Fibroblast of lung (primary cell): ENCODE data around the gene SPACA7. TPM values are rescaled to one million over a fixed set of nuclear protein-coding genes. Genes with fewer than 3 reads are reported as not detected.

Source experiments
- DNase-seq, 2 donors: peaks; one replicate each; pipeline versions ENCODE4 v3.0.0 to v3.0.0-alpha.2; 2010; ENCODE audit warnings: low read depth in 2 of 2
- H2AFZ ChIP-seq: 2 replicates; pipeline ENCODE4 v1.5.1; 2012; ENCODE audit warnings: low read length, control low read depth, inconsistent platforms
- H3K27ac ChIP-seq: 2 replicates; pipeline ENCODE4 v1.5.1; 2011; ENCODE audit warnings: low read length, control low read depth; ENCODE audit not compliant: insufficient read depth
- H3K27me3 ChIP-seq: 2 replicates; pipeline ENCODE4 v1.5.1; 2011; ENCODE audit warnings: mild to moderate bottlenecking, low read length; ENCODE audit not compliant: control insufficient read depth, insufficient read depth
- H3K36me3 ChIP-seq: 2 replicates; pipeline ENCODE4 v1.5.1; 2011; ENCODE audit warnings: low read length; ENCODE audit not compliant: control insufficient read depth, insufficient read depth
- H3K4me1 ChIP-seq: 2 replicates; pipeline ENCODE4 v1.5.1; 2011; ENCODE audit warnings: low read length; ENCODE audit not compliant: control insufficient read depth, insufficient read depth; ENCODE audit errors: extremely low read depth
- H3K4me2 ChIP-seq: 2 replicates; pipeline ENCODE4 v1.5.1; 2011; ENCODE audit warnings: low read length, control low read depth; ENCODE audit not compliant: insufficient read depth; ENCODE audit errors: extremely low read depth
- H3K4me3 ChIP-seq, 4 experiments: fragments of 200-600 bp in 1 of 4; sonication (generic) in 1 of 4; replicated peaks in 1 of 4; 2 replicates each; pipeline ENCODE4 v1.5.1; 2011 to 2016; ENCODE audit warnings: low read length in 4 of 4, low read depth in 3 of 4, mild to moderate bottlenecking in 3 of 4, control low read depth in 2 of 4, inconsistent platforms in 1 of 4, mixed read lengths in 1 of 4; ENCODE audit not compliant: insufficient read depth in 1 of 4; ENCODE audit errors: control extremely low read depth in 1 of 4
- H3K79me2 ChIP-seq: 2 replicates; pipeline ENCODE4 v1.5.1; 2012; ENCODE audit warnings: mild to moderate bottlenecking, low read length, inconsistent platforms; ENCODE audit not compliant: control insufficient read depth, insufficient read depth
- H3K9ac ChIP-seq: 2 replicates; pipeline ENCODE4 v1.5.1; 2011; ENCODE audit warnings: mild to moderate bottlenecking, low read length, control low read depth; ENCODE audit not compliant: insufficient read depth
- H3K9me3 ChIP-seq: 2 replicates; pipeline ENCODE4 v1.5.1; 2012; ENCODE audit warnings: low read depth, low read length; ENCODE audit not compliant: control insufficient read depth, insufficient read depth
- H4K20me1 ChIP-seq: 2 replicates; pipeline ENCODE4 v1.5.1; 2011; ENCODE audit warnings: low read length; ENCODE audit not compliant: control insufficient read depth, insufficient read depth; ENCODE audit errors: extremely low read depth
- EZH2 ChIP-seq: IDR thresholded peaks from 2 replicates; pipeline ENCODE4 v1.5.1; 2012; ENCODE audit warnings: low read length, control low read depth, mild to moderate bottlenecking; ENCODE audit errors: missing control alignments
- polyA plus RNA-seq, 2 donors: library from polyadenylated mRNA; depleted of rRNA in 1 of 2; stranded (reverse) in 1 of 2; unstranded in 1 of 2; fragments of >200 nt; gene quantifications; 2 replicates each; pipeline ENCODE4 v1.2.1, GENCODE V29; 2011 to 2012; ENCODE audit warnings: missing spikeins in 1 of 2
- total RNA-seq: library from RNA; depleted of rRNA; stranded (reverse); fragments of >200 nt; gene quantifications from 2 replicates; pipeline ENCODE4 v1.2.1, GENCODE V29; 2014
- TF ChIP-seq, protein P1 (sequence below), 2 donors: IDR thresholded peaks in 1 of 2; conservative IDR thresholded peaks in 1 of 2; 1 replicate in 1 of 2; 2 replicates in 1 of 2; pipeline ENCODE4 v1.5.1; 2011 to 2012; ENCODE audit warnings: low read length in 2 of 2, control low read depth in 1 of 2, inconsistent platforms in 1 of 2, low read depth in 1 of 2, mild to moderate bottlenecking in 1 of 2

SPACA7 gene
- total and polyA plus RNA-seq, 2 donors (not counting 1 experiment from before 2014, with no cell fraction given), result not detected

DNA sequence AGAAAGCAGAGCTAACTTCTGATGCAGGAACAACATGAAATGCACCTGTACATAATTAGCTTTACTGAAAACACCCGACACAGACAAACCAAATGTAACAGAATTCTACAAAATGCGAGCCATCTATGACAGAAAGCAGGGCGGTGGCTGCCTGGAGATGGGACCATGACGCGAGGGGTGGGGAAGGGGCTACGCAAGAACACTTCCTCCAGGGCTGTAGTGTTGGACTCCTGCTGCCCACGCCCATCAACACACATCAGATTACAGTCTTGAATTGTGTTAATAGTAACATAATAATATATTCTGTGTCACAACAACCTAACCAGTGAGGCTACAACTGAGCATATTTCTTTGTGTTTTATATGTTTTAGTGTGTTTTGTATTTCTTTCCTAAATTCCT lies 103.2 kb downstream of the SPACA7 start:
- Histone ChIP-seq H3K4me3 (no peak overlapping the region), H3K27ac (no peak overlapping the region), H3K27me3 (no peaks in the 10 kb centered on the region), H3K9ac (no peak overlapping the region), H3K79me2 (no peaks in the 10 kb centered on the region), H2AFZ (no peak overlapping the region), H4K20me1 (no peaks in the 10 kb centered on the region), H3K4me2 (no peak overlapping the region), H3K36me3 (no peaks in the 10 kb centered on the region), H3K4me1 (no peaks in the 10 kb centered on the region), H3K9me3 (no peaks in the 10 kb centered on the region)
- TF ChIP-seq, protein P1, sequence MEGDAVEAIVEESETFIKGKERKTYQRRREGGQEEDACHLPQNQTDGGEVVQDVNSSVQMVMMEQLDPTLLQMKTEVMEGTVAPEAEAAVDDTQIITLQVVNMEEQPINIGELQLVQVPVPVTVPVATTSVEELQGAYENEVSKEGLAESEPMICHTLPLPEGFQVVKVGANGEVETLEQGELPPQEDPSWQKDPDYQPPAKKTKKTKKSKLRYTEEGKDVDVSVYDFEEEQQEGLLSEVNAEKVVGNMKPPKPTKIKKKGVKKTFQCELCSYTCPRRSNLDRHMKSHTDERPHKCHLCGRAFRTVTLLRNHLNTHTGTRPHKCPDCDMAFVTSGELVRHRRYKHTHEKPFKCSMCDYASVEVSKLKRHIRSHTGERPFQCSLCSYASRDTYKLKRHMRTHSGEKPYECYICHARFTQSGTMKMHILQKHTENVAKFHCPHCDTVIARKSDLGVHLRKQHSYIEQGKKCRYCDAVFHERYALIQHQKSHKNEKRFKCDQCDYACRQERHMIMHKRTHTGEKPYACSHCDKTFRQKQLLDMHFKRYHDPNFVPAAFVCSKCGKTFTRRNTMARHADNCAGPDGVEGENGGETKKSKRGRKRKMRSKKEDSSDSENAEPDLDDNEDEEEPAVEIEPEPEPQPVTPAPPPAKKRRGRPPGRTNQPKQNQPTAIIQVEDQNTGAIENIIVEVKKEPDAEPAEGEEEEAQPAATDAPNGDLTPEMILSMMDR (conservative IDR thresholded peaks at IDR 0.05 in 1 of 2, IDR thresholded peaks at IDR 0.05 in 1 of 2; ENCODE audit: low read depth in 1 of 2, low read length in 2 of 2), result no peak
- no peak for TF ChIP-seq EZH2
- no peak for DNase-seq

DNA sequence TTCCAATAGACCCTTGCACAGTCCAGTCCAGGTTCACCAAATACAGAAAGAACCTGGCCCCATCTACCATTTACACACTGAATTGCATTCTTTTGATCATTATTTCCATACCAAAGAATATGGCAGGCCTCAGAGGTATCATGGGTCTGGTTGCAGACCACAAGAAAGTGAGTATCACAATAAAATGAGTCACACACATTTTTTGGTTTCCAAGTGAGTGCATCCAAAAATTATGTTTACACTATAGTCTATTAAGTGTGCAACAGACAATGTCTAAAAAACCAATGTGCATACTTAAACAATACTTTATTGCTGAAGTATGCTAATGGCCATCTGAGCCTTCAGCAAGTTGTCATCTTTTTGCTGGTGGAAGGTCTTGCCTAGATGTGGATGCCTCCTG lies 105.3 kb downstream of the SPACA7 start:
- H3K4me1 ChIP-seq, result no peaks in the 10 kb centered on the region
- H3K27me3 ChIP-seq, result no peaks in the 10 kb centered on the region
- H3K79me2 ChIP-seq, result no peaks in the 10 kb centered on the region
- H3K9ac ChIP-seq, result no peak overlapping the region
- no peak overlapping the region for H3K4me2 ChIP-seq
- TF ChIP-seq EZH2, result no peak
- TF ChIP-seq, protein P1 (conservative IDR thresholded peaks at IDR 0.05 in 1 of 2, IDR thresholded peaks at IDR 0.05 in 1 of 2; ENCODE audit: low read depth in 1 of 2, low read length in 2 of 2), result no peak
- H3K4me3 ChIP-seq, result no peak overlapping the region
- peak in 1 of 2 donors; percentile 32 for DNase-seq
- H3K36me3 ChIP-seq, result no peaks in the 10 kb centered on the region
- H4K20me1 ChIP-seq, result no peaks in the 10 kb centered on the region
- no peaks in the 10 kb centered on the region for H3K9me3 ChIP-seq
- no peak overlapping the region for H3K27ac ChIP-seq
- H2AFZ ChIP-seq, result no peak overlapping the region

DNA sequence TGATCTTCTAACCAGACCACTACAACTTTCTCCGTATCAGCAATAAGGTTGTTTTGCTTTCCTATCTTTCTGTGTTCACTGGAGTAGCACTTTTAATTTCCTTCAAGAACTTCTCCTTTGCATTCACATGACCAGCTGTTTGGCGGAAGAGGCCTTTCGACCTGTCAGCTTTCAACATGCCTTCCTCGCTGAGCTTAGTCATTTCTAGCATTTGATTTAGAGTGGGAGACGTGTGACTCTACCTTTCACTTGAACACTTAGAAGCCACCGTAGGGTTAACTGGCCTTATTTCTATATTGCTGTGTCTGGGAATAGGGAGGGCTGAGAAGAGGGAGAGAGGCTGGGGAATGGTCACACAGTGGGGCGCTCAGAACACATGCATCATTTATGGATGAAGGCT lies 107.1 kb downstream of the SPACA7 start:
- Histone ChIP-seq H3K4me2 (no peak overlapping the region), H3K4me3 (no peak overlapping the region), H2AFZ (no peak overlapping the region), H3K4me1 (no peaks in the 10 kb centered on the region), H3K9me3 (no peaks in the 10 kb centered on the region), H4K20me1 (no peaks in the 10 kb centered on the region), H3K9ac (no peak overlapping the region), H3K36me3 (no peaks in the 10 kb centered on the region), H3K79me2 (no peaks in the 10 kb centered on the region), H3K27ac (no peak overlapping the region), H3K27me3 (no peaks in the 10 kb centered on the region)
- DNase-seq, result no peak
- TF ChIP-seq EZH2, result no peak
- TF ChIP-seq, protein P1 (conservative IDR thresholded peaks at IDR 0.05 in 1 of 2, IDR thresholded peaks at IDR 0.05 in 1 of 2; ENCODE audit: low read depth in 1 of 2, low read length in 2 of 2), result no peak

Other genes starting within 250 kb of the SPACA7 start
- gene TUBGCP3, start 211.8 kb downstream of the SPACA7 start, total RNA-seq, result 13.1 and 17.2 TPM in 2 replicates
- gene TUBGCP3, start 211.8 kb downstream of the SPACA7 start, polyA plus RNA-seq, result 14.5 and 19.1 TPM in 2 replicates